ENCODE data around the gene DENND1C.

The DENND1C gene

GRCh38 chr19:6452223-6452614 lies 29.4 kb downstream of the DENND1C start:
- no peak overlapping the region for H3K4me3 ChIP-seq (ENCODE audit: low read depth, low read length)
- no peak for TF ChIP-seq CTCF (IDR thresholded peaks at IDR 0.05; ENCODE audit: insufficient read depth, low read depth, low read length, missing control alignments)
- DNase-seq (ENCODE audit: low read depth), result no peak

- DNase-seq (ENCODE audit: low read depth), result no peak
- H3K4me3 ChIP-seq (ENCODE audit: low read depth, low read length), result no peak overlapping the region
- TF ChIP-seq CTCF (IDR thresholded peaks at IDR 0.05; ENCODE audit: insufficient read depth, low read depth, low read length, missing control alignments), result no peak
These were observed 29.9 kb downstream of the DENND1C start for GRCh38 chr19:6451583-6452222.

- TF ChIP-seq CTCF (IDR thresholded peaks at IDR 0.05; ENCODE audit: insufficient read depth, low read depth, low read length, missing control alignments), result no peak
- H3K4me3 ChIP-seq (ENCODE audit: low read depth, low read length), result no peak overlapping the region
- DNase-seq (ENCODE audit: low read depth), result no peak
These were observed 31.4 kb downstream of the DENND1C start for GRCh38 chr19:6450166-6450565.

- no peak overlapping the region for H3K4me3 ChIP-seq (ENCODE audit: low read depth, low read length)
- DNase-seq (ENCODE audit: low read depth), result no peak
- TF ChIP-seq CTCF (IDR thresholded peaks at IDR 0.05; ENCODE audit: insufficient read depth, low read depth, low read length, missing control alignments), result no peak
These were observed 33.5 kb downstream of the DENND1C start for GRCh38 chr19:6448045-6448444.

- DNase-seq (ENCODE audit: low read depth), result no peak
- TF ChIP-seq CTCF (IDR thresholded peaks at IDR 0.05; ENCODE audit: insufficient read depth, low read depth, low read length, missing control alignments), result no peak
- no peak overlapping the region for H3K4me3 ChIP-seq (ENCODE audit: low read depth, low read length)
These were observed 35.1 kb downstream of the DENND1C start for GRCh38 chr19:6446452-6446851.

- no peak for TF ChIP-seq CTCF (IDR thresholded peaks at IDR 0.05; ENCODE audit: insufficient read depth, low read depth, low read length, missing control alignments)
- no peak for DNase-seq (ENCODE audit: low read depth)
- no peak overlapping the region for H3K4me3 ChIP-seq (ENCODE audit: low read depth, low read length)
These were observed 37.6 kb downstream of the DENND1C start for GRCh38 chr19:6443986-6444385.

- no peak overlapping the region for H3K4me3 ChIP-seq (ENCODE audit: low read depth, low read length)
- no peak for TF ChIP-seq CTCF (IDR thresholded peaks at IDR 0.05; ENCODE audit: insufficient read depth, low read depth, low read length, missing control alignments)
- no peak for DNase-seq (ENCODE audit: low read depth)
These were observed 39.4 kb downstream of the DENND1C start for GRCh38 chr19:6442087-6442688.

Measured in GM12865 (cell line).